ENCODE data around the gene LIPT2. TPM values are rescaled to one million over a fixed set of nuclear protein-coding genes. Genes with fewer than 3 reads are reported as not detected.

LIPT2 gene
- total and polyA plus RNA-seq, 2 donors (not counting 3 experiments of a cell fraction or from before 2014, with no cell fraction given), result 1.7 to 4.1 TPM

- Histone ChIP-seq H3K9me1 (replicated peaks; ENCODE audit: control insufficient read depth, extremely low read depth, insufficient read depth, low read length) (no peaks in the 10 kb centered on the region), H2AFZ (ENCODE audit: low read depth, low read length) (peak overlapping the region; percentile 66), H3K36me3 (ENCODE audit: control insufficient read depth in 2 of 2, extremely low read depth in 1 of 2, insufficient read depth in 2 of 2, low read length in 2 of 2) (no peaks in the 10 kb centered on the region), H3K79me2 (ENCODE audit: control insufficient read depth, insufficient read depth, low read length) (no peaks in the 10 kb centered on the region), H3K27me3 (ENCODE audit: control insufficient read depth in 2 of 2, insufficient read depth in 2 of 2, low read length in 2 of 2) (peaks cover 3 to 7% of the 10 kb centered on the region in 2 experiments), H3K4me2 (ENCODE audit: insufficient read depth, low read length) (peak overlapping the region; percentile 74), H4K20me1 (replicated peaks; ENCODE audit: control insufficient read depth, extremely low read depth, insufficient read depth, low read length) (no peaks in the 10 kb centered on the region), H3K4me1 (ENCODE audit: control insufficient read depth, extremely low read depth, insufficient read depth, low read length) (peaks cover 4% of the 10 kb centered on the region), H3K27ac (ENCODE audit: insufficient read depth, low read depth, low read length) (no peak overlapping the region), H3K9me3 (replicated peaks; ENCODE audit: control insufficient read depth, insufficient read depth, low read length) (no peaks in the 10 kb centered on the region), H3K9ac (replicated peaks; ENCODE audit: extremely low read depth, insufficient read depth, low read length) (no peak overlapping the region), H3K4me3 (replicated peaks in 1 of 3; ENCODE audit: insufficient read depth in 1 of 3, low read depth in 1 of 3, low read length in 3 of 3) (peak overlapping the region; percentile 4 to 69 (median 52))
- BruUV-seq (replicated peaks), result no TSS peak
- intact Hi-C loops (cut with micrococcal nuclease), result loop anchor here (1.0 kb wide), 1 partner anchor 65 kb away; no protein-coding TSS in a partner anchor
- dilution Hi-C loops (cut with MboI; ENCODE audit: extremely low pct_ligation_motif_present, low sequenced_read_pairs), result no loop called here
- no peak for TF ChIP-seq MYC (IDR thresholded peaks at IDR 0.05; ENCODE audit: low read depth, low read length)
- no peak for DNase-seq (ENCODE audit: low read depth, low spot score)
- FAIRE-seq, result no peak
- ChIA-PET CTCF (interaction anchor here (0.6 to 2.4 kb wide), 15 partner anchors 9 to 755 kb away, joined by 3 to 22 read pairs (median 3); partner anchors contain the start of genes KCNE3 and POLD3), POLR2A (interaction anchor here (0.8 to 1.7 kb wide), 2 partner anchors 41 to 203 kb away, joined by 3 to 6 read pairs; no protein-coding TSS in a partner anchor)
Measured at GRCh38 chr11:74493791-74494630, 487 bp upstream of the LIPT2 start.

- Histone ChIP-seq H3K27me3 (ENCODE audit: control insufficient read depth in 2 of 2, insufficient read depth in 2 of 2, low read length in 2 of 2) (peaks cover 0 to 7% of the 10 kb centered on the region in 2 experiments), H3K36me3 (ENCODE audit: control insufficient read depth in 2 of 2, extremely low read depth in 1 of 2, insufficient read depth in 2 of 2, low read length in 2 of 2) (no peaks in the 10 kb centered on the region), H3K27ac (ENCODE audit: insufficient read depth, low read depth, low read length) (no peak overlapping the region), H3K4me2 (ENCODE audit: insufficient read depth, low read length) (peak overlapping the region; percentile 60), H3K9me3 (replicated peaks; ENCODE audit: control insufficient read depth, insufficient read depth, low read length) (no peaks in the 10 kb centered on the region), H3K9ac (replicated peaks; ENCODE audit: extremely low read depth, insufficient read depth, low read length) (no peak overlapping the region), H2AFZ (ENCODE audit: low read depth, low read length) (peak overlapping the region; percentile 25), H4K20me1 (replicated peaks; ENCODE audit: control insufficient read depth, extremely low read depth, insufficient read depth, low read length) (no peaks in the 10 kb centered on the region), H3K9me1 (replicated peaks; ENCODE audit: control insufficient read depth, extremely low read depth, insufficient read depth, low read length) (no peaks in the 10 kb centered on the region), H3K4me1 (ENCODE audit: control insufficient read depth, extremely low read depth, insufficient read depth, low read length) (peaks cover 4% of the 10 kb centered on the region), H3K4me3 (replicated peaks in 1 of 3; ENCODE audit: insufficient read depth in 1 of 3, low read depth in 1 of 3, low read length in 3 of 3) (no peak overlapping the region), H3K79me2 (ENCODE audit: control insufficient read depth, insufficient read depth, low read length) (no peaks in the 10 kb centered on the region)
- dilution Hi-C loops (cut with MboI; ENCODE audit: extremely low pct_ligation_motif_present, low sequenced_read_pairs), result no loop called here
- POLR2A ChIA-PET, result interaction anchor here (1.7 kb wide), 1 partner anchor 39 kb away, joined by 6 read pairs; no protein-coding TSS in a partner anchor
- FAIRE-seq, result no peak
- no peak for DNase-seq (ENCODE audit: low read depth, low spot score)
- TF ChIP-seq GATA2 (IDR thresholded peaks at IDR 0.05; ENCODE audit: insufficient read depth, insufficient read length, low read depth, low read length) (no peak), EZH2 (IDR thresholded peaks at IDR 0.05; ENCODE audit: borderline replicate concordance, low read depth, low read length, severe bottlenecking) (no peak), POLR2A (IDR thresholded peaks at IDR 0.05; ENCODE audit: low read depth, low read length) (no peak), JUN (IDR thresholded peaks at IDR 0.05; ENCODE audit: borderline replicate concordance, insufficient read depth, insufficient read length, low read depth) (no peak), POLR2AphosphoS5 (IDR thresholded peaks at IDR 0.05; ENCODE audit: insufficient read depth, low read depth, low read length) (no peak), MYC (IDR thresholded peaks at IDR 0.05; ENCODE audit: low read depth, low read length) (no peak), FOS (IDR thresholded peaks at IDR 0.05; ENCODE audit: borderline replicate concordance, insufficient read depth, low read length) (no peak)
- TF ChIP-seq, protein P1, sequence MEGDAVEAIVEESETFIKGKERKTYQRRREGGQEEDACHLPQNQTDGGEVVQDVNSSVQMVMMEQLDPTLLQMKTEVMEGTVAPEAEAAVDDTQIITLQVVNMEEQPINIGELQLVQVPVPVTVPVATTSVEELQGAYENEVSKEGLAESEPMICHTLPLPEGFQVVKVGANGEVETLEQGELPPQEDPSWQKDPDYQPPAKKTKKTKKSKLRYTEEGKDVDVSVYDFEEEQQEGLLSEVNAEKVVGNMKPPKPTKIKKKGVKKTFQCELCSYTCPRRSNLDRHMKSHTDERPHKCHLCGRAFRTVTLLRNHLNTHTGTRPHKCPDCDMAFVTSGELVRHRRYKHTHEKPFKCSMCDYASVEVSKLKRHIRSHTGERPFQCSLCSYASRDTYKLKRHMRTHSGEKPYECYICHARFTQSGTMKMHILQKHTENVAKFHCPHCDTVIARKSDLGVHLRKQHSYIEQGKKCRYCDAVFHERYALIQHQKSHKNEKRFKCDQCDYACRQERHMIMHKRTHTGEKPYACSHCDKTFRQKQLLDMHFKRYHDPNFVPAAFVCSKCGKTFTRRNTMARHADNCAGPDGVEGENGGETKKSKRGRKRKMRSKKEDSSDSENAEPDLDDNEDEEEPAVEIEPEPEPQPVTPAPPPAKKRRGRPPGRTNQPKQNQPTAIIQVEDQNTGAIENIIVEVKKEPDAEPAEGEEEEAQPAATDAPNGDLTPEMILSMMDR (IDR thresholded peaks at IDR 0.05; ENCODE audit: extremely low read depth in 1 of 2, insufficient read depth in 1 of 2, low read depth in 1 of 2, low read length in 2 of 2), result no peak
- TF ChIP-seq, protein P2, sequence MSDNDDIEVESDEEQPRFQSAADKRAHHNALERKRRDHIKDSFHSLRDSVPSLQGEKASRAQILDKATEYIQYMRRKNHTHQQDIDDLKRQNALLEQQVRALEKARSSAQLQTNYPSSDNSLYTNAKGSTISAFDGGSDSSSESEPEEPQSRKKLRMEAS (IDR thresholded peaks at IDR 0.05; ENCODE audit: insufficient read depth, insufficient read length), result no peak
- CTCF ChIA-PET, result interaction anchor here (1.6 to 2.4 kb wide), 3 partner anchors 30 to 41 kb away, joined by 4 to 22 read pairs (median 8); no protein-coding TSS in a partner anchor
- TSS peak; percentile 56 for BruUV-seq (replicated peaks)
- intact Hi-C loops (cut with micrococcal nuclease), result no loop called here
Measured at GRCh38 chr11:74492084-74492483, 1.4 kb downstream of the LIPT2 start.
